MM.1S (cell line): ENCODE data around the gene HORMAD2.

Source experiments
- DNase-seq: peaks from one replicate; pipeline ENCODE4 v3.0.0-alpha.2; 2015
- H2AFZ ChIP-seq: fragments of 300-600 bp; sonication (generic); 2 replicates; pipeline ENCODE4 v1.6.0; 2016; ENCODE audit warnings: antibody characterized with exemption, low read length
- H3F3A ChIP-seq: fragments of 300-600 bp; sonication (generic); 2 replicates; pipeline ENCODE4 v1.6.1; 2016; ENCODE audit warnings: mild to moderate bottlenecking, antibody characterized with exemption, low read length, moderate library complexity, mixed read lengths; ENCODE audit not compliant: insufficient read depth
- H3K27ac ChIP-seq: fragments of 300-600 bp; sonication (generic); 2 replicates; pipeline ENCODE4 v1.5.1; 2016; ENCODE audit warnings: mild to moderate bottlenecking, low read length
- H3K27me3 ChIP-seq: fragments of 300-600 bp; sonication (generic); replicated peaks from 2 replicates; pipeline ENCODE4 v1.6.0; 2016; ENCODE audit warnings: low read length; ENCODE audit not compliant: insufficient read depth
- H3K36me3 ChIP-seq: fragments of 300-600 bp; sonication (generic); replicated peaks from 2 replicates; pipeline ENCODE4 v1.6.1; 2016; ENCODE audit warnings: mild to moderate bottlenecking, low read length, mixed read lengths; ENCODE audit not compliant: insufficient read depth
- H3K4me1 ChIP-seq: fragments of 300-600 bp; sonication (generic); 2 replicates; pipeline ENCODE4 v1.6.1; 2016; ENCODE audit warnings: low read length, mixed read lengths
- H3K4me2 ChIP-seq: fragments of 300-600 bp; sonication (generic); 2 replicates; pipeline ENCODE4 v1.6.0; 2016; ENCODE audit warnings: low read depth, low read length
- H3K4me3 ChIP-seq: fragments of 300-600 bp; sonication (generic); 2 replicates; pipeline ENCODE4 v1.5.1; 2016; ENCODE audit warnings: low read length, mixed read lengths
- H3K79me2 ChIP-seq: fragments of 300-600 bp; sonication (generic); 2 replicates; pipeline ENCODE4 v1.6.1; 2016; ENCODE audit warnings: mixed run types, low read length, mixed read lengths
- H3K9ac ChIP-seq: fragments of 300-600 bp; sonication (generic); 2 replicates; pipeline ENCODE4 v1.6.1; 2016; ENCODE audit warnings: low read length, mixed read lengths
- H3K9me2 ChIP-seq: fragments of 300-600 bp; sonication (generic); replicated peaks from 2 replicates; pipeline ENCODE4 v1.6.1; 2016; ENCODE audit warnings: mild to moderate bottlenecking, low read length, mixed read lengths; ENCODE audit not compliant: insufficient read depth
- H3K9me3 ChIP-seq: fragments of 300-600 bp; sonication (generic); replicated peaks from 2 replicates; pipeline ENCODE4 v1.6.1; 2016; ENCODE audit warnings: mild to moderate bottlenecking, low read length, mixed read lengths; ENCODE audit not compliant: insufficient read depth
- H4K20me1 ChIP-seq: fragments of 300-600 bp; sonication (generic); 2 replicates; pipeline ENCODE4 v1.6.1; 2016; ENCODE audit warnings: mild to moderate bottlenecking, low read length, moderate library complexity, mixed read lengths; ENCODE audit not compliant: insufficient read depth
- CTCF ChIP-seq: fragments of 300-600 bp; sonication (generic); IDR thresholded peaks from 2 replicates; pipeline ENCODE4 v1.5.1; 2016; ENCODE audit warnings: antibody characterized with exemption, low read length, mixed read lengths
- EZH2 ChIP-seq: fragments of 300-600 bp; sonication (generic); optimal IDR thresholded peaks from 2 replicates; pipeline ENCODE3; 2017; ENCODE audit warnings: low read depth, mild to moderate bottlenecking, antibody characterized with exemption, low read length, mixed read lengths
- EZH2phosphoT487 ChIP-seq: fragments of 300-600 bp; sonication (generic); IDR thresholded peaks from 2 replicates; pipeline ENCODE4 v1.6.1; 2018; ENCODE audit warnings: antibody characterized with exemption, low read length

The HORMAD2 gene

GRCh38 chr22:30038219-30038618 is 42.0 kb upstream of the HORMAD2 start:
- Histone ChIP-seq H3K4me1 (no peaks in the 10 kb centered on the region), H3K4me3 (no peak overlapping the region), H3K79me2 (no peaks in the 10 kb centered on the region), H3F3A (no peaks in the 10 kb centered on the region), H3K36me3 (no peaks in the 10 kb centered on the region), H3K9me2 (no peaks in the 10 kb centered on the region), H3K27ac (no peak overlapping the region), H3K4me2 (no peak overlapping the region), H3K9me3 (no peaks in the 10 kb centered on the region), H4K20me1 (no peaks in the 10 kb centered on the region), H2AFZ (no peak overlapping the region), H3K27me3 (no peaks in the 10 kb centered on the region), H3K9ac (no peak overlapping the region)
- no peak for DNase-seq
- TF ChIP-seq CTCF (no peak), EZH2phosphoT487 (no peak), EZH2 (no peak)

GRCh38 chr22:30040499-30041260 is 39.6 kb upstream of the HORMAD2 start:
- Histone ChIP-seq H3K4me2 (no peak overlapping the region), H3K27ac (no peak overlapping the region), H4K20me1 (no peaks in the 10 kb centered on the region), H3F3A (no peaks in the 10 kb centered on the region), H3K9me2 (no peaks in the 10 kb centered on the region), H3K9me3 (no peaks in the 10 kb centered on the region), H2AFZ (no peak overlapping the region), H3K36me3 (no peaks in the 10 kb centered on the region), H3K27me3 (no peaks in the 10 kb centered on the region), H3K4me3 (no peak overlapping the region), H3K79me2 (no peaks in the 10 kb centered on the region), H3K4me1 (no peaks in the 10 kb centered on the region), H3K9ac (no peak overlapping the region)
- DNase-seq = no peak
- TF ChIP-seq CTCF (no peak), EZH2phosphoT487 (no peak), EZH2 (no peak)

- no peak overlapping the region for H3K4me3 ChIP-seq
- no peaks in the 10 kb centered on the region for H3K79me2 ChIP-seq
Measured at GRCh38 chr22:30041475-30041874, 38.8 kb upstream of the HORMAD2 start.

More at GRCh38 chr22:30041475-30041874, 38.8 kb upstream of the HORMAD2 start:
- Histone ChIP-seq H3K27ac (no peak overlapping the region), H3F3A (no peaks in the 10 kb centered on the region), H3K36me3 (no peaks in the 10 kb centered on the region), H3K27me3 (no peaks in the 10 kb centered on the region), H4K20me1 (no peaks in the 10 kb centered on the region), H2AFZ (no peak overlapping the region), H3K9me3 (no peaks in the 10 kb centered on the region), H3K4me1 (no peaks in the 10 kb centered on the region), H3K4me2 (no peak overlapping the region), H3K9ac (no peak overlapping the region), H3K9me2 (no peaks in the 10 kb centered on the region)
- no peak for DNase-seq
- TF ChIP-seq EZH2 (no peak), EZH2phosphoT487 (no peak), CTCF (no peak)
